Natural killer cell (primary cell): Measurements from ENCODE around the gene ODAD3. TPM values are rescaled to one million over a fixed set of nuclear protein-coding genes. Genes with fewer than 3 reads are reported as not detected.

Source experiments
- ATAC-seq, 3 donors: fragments of 150-1000 bp in 2 of 3; fragments of 200-7000 bp in 1 of 3; cut with Tn5 transposase; 1 replicate in 1 of 3; 2 replicates in 2 of 3; pipeline ENCODE4 v1.10.0; 2021; ENCODE audit warnings: mild to moderate bottlenecking in 2 of 3, moderate library complexity in 2 of 3
- DNase-seq, 2 donors: peaks; one replicate each; pipeline versions ENCODE4 v3.0.0 to v3.0.0-alpha.2; 2013 to 2021; ENCODE audit warnings: mixed read lengths in 1 of 2
- H3K27ac ChIP-seq: one replicate; pipeline ENCODE4 v1.5.1; 2013; ENCODE audit warnings: mild to moderate bottlenecking, low read length
- H3K27me3 ChIP-seq: one replicate; pipeline ENCODE4 v1.6.1; 2013; ENCODE audit warnings: low read length; ENCODE audit not compliant: control insufficient read depth, insufficient read depth
- H3K36me3 ChIP-seq: one replicate; pipeline ENCODE4 v1.6.1; 2013; ENCODE audit warnings: low read length; ENCODE audit not compliant: control insufficient read depth, insufficient read depth
- H3K4me1 ChIP-seq: one replicate; pipeline ENCODE4 v1.6.1; 2013; ENCODE audit warnings: low read length; ENCODE audit not compliant: control insufficient read depth, insufficient read depth
- H3K4me3 ChIP-seq: one replicate; pipeline ENCODE4 v1.5.1; 2013; ENCODE audit warnings: low read length
- H3K9me3 ChIP-seq: one replicate; pipeline ENCODE4 v1.6.1; 2013; ENCODE audit warnings: low read length; ENCODE audit not compliant: control insufficient read depth, insufficient read depth
- H3K27ac Mint-ChIP-seq, 2 donors: one replicate each; pipeline ENCODE4 v1.8.0; 2022; ENCODE audit warnings: mild to moderate bottlenecking in 2 of 2, mixed read lengths in 2 of 2, moderate library complexity in 1 of 2
- H3K27me3 Mint-ChIP-seq, 2 donors: one replicate each; pipeline ENCODE4 v1.8.0; 2022; ENCODE audit warnings: low read depth in 2 of 2, mixed read lengths in 2 of 2
- H3K36me3 Mint-ChIP-seq: one replicate; pipeline ENCODE4 v1.8.0; 2022; ENCODE audit warnings: mixed read lengths
- H3K4me1 Mint-ChIP-seq, 2 donors: one replicate each; pipeline ENCODE4 v1.8.0; 2022; ENCODE audit warnings: mixed read lengths in 2 of 2
- H3K4me3 Mint-ChIP-seq: one replicate; pipeline ENCODE4 v1.8.0; 2022; ENCODE audit warnings: mild to moderate bottlenecking, moderate library complexity, mixed read lengths
- H3K9me3 Mint-ChIP-seq, 2 donors: one replicate each; pipeline ENCODE4 v1.8.0; 2022; ENCODE audit warnings: mixed read lengths in 2 of 2
- CTCF ChIP-seq: fragments of 200-600 bp; IDR thresholded peaks from one replicate; pipeline ENCODE4 v1.8.0; 2022; ENCODE audit warnings: antibody characterized with exemption
- WGBS: methylation state at CpG from one replicate; pipeline ENCODE4 v1.1.7; 2013; ENCODE audit warnings: missing lambda C conversion rate; ENCODE audit not compliant: insufficient coverage; 5-methylcytosine and 5-hydroxymethylcytosine counted together
- intact Hi-C: fragments of 100-400 bp; cut with micrococcal nuclease; formaldehyde crosslinking; loops from one replicate; pipeline ENCODE4 v1.14.2; 2022
- total RNA-seq, 4 donors: library from RNA; stranded (reverse); fragments of 120-200 nt in 1 of 4; gene quantifications; one replicate each; pipeline versions ENCODE4 v1.2.3 to v1.2.4, GENCODE V29; 2013 to 2022

The ODAD3 gene
- total RNA-seq, 3 donors from 2014 or later (not counting 1 experiment from before 2014, with no cell fraction given), result not detected

- Mint-ChIP-seq H3K36me3 (no peaks in the 10 kb centered on the region), H3K4me3 (no peak overlapping the region), H3K27ac (no peak overlapping the region), H3K27me3 (peaks cover 0 to 4% of the 10 kb centered on the region in 2 donors), H3K9me3 (no peaks in the 10 kb centered on the region), H3K4me1 (no peaks in the 10 kb centered on the region)
- Histone ChIP-seq H3K27ac (no peak overlapping the region), H3K9me3 (peaks cover 5% of the 10 kb centered on the region), H3K4me3 (no peak overlapping the region), H3K36me3 (no peaks in the 10 kb centered on the region), H3K4me1 (peaks cover 5% of the 10 kb centered on the region), H3K27me3 (no peaks in the 10 kb centered on the region)
- no peak for TF ChIP-seq CTCF
- DNase-seq (no peak), ATAC-seq (no peak)
- intact Hi-C loops, result no loop called here
- WGBS, result 95% methylated on average over 2 of the region's 4 CpGs
These were observed 43.8 kb downstream of the ODAD3 start for GRCh38 chr19:11390933-11391680.

- Histone ChIP-seq H3K27ac (no peak overlapping the region), H3K9me3 (peaks cover 5% of the 10 kb centered on the region), H3K4me3 (no peak overlapping the region), H3K4me1 (peaks cover 5% of the 10 kb centered on the region), H3K36me3 (no peaks in the 10 kb centered on the region), H3K27me3 (no peaks in the 10 kb centered on the region)
- ATAC-seq, result no peak
- DNase-seq, result no peak
- Mint-ChIP-seq H3K9me3 (no peaks in the 10 kb centered on the region), H3K4me1 (no peaks in the 10 kb centered on the region), H3K4me3 (no peak overlapping the region), H3K27me3 (peaks cover 0 to 3% of the 10 kb centered on the region in 2 donors), H3K27ac (no peak overlapping the region), H3K36me3 (no peaks in the 10 kb centered on the region)
- no peak for TF ChIP-seq CTCF
- intact Hi-C loops, result no loop called here
- WGBS, result 100% methylated on average over 2 of the region's 2 CpGs
These were observed 44.6 kb downstream of the ODAD3 start for GRCh38 chr19:11390359-11390758.

DNA sequence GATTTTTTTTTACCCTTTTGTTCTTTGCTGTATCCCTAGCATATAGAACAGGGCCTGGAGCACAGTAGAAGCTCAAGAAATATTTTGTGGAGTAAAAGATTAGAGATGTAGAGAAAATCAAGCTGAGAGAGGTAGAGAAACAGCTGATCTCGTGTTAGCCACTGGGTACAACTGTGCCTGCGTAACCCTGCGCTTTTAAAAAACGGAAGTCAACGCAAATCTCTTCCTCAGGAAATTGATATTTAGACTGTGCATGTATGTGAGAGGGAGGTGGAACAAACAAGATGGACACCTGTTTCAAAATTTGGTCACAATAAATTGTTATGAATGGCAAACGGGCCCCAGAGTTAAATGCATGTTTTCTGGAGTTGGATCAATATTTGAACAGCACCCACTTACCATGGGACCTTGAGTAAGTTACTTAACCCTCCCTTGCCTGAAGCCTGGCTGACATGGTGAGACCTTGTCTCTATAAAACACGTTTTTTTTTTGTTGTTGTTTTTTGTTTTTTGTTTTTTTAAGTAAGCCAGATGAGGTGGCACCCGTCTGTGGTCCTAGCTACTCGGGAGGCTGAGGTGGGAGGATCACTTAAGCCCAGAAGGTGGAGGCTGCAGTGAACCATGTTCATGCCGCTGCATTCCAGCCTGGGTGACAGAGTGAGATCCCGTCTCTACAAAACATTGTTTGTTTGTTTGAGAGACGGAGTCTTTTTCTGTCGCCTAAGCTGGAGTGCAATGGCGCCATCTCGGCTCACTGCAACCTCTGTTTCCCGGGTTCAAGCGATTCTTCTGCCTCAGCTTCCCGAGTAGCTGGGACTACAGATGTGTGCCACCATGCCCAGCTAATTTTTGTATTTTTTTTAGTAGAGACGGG lies 47.5 kb downstream of the ODAD3 start:
- intact Hi-C loops, result no loop called here
- Mint-ChIP-seq H3K36me3 (no peaks in the 10 kb centered on the region), H3K27ac (no peak overlapping the region), H3K4me1 (peaks cover 5 to 10% of the 10 kb centered on the region in 2 donors), H3K9me3 (no peaks in the 10 kb centered on the region), H3K27me3 (peaks cover 0 to 14% of the 10 kb centered on the region in 2 donors), H3K4me3 (no peak overlapping the region)
- DNase-seq, result peak in 1 of 2 donors; percentile 28
- no peak for TF ChIP-seq CTCF
- Histone ChIP-seq H3K27ac (no peak overlapping the region), H3K27me3 (peaks cover 10% of the 10 kb centered on the region), H3K36me3 (no peaks in the 10 kb centered on the region), H3K9me3 (peaks cover 5% of the 10 kb centered on the region), H3K4me1 (peaks cover 25% of the 10 kb centered on the region), H3K4me3 (no peak overlapping the region)
- WGBS, result 61% methylated on average over 19 of the region's 19 CpGs
- ATAC-seq, result no peak
